DMS53 treated with DMSO at 0.1 percent for 48 hours (cell line): ENCODE data around the gene GPC1.
"Not testable (repeated sequence)": the region's sequence is repeated elsewhere in the genome, so short reads cannot be mapped to it uniquely, and the experiment has no call there.

Experiments used
- DNase-seq: peaks from one replicate; lab custom pipeline; 2025; ENCODE audit not compliant: unreplicated experiment; lab: John Stamatoyannopoulos, UW

GPC1 gene, protein sequence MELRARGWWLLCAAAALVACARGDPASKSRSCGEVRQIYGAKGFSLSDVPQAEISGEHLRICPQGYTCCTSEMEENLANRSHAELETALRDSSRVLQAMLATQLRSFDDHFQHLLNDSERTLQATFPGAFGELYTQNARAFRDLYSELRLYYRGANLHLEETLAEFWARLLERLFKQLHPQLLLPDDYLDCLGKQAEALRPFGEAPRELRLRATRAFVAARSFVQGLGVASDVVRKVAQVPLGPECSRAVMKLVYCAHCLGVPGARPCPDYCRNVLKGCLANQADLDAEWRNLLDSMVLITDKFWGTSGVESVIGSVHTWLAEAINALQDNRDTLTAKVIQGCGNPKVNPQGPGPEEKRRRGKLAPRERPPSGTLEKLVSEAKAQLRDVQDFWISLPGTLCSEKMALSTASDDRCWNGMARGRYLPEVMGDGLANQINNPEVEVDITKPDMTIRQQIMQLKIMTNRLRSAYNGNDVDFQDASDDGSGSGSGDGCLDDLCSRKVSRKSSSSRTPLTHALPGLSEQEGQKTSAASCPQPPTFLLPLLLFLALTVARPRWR

DNA sequence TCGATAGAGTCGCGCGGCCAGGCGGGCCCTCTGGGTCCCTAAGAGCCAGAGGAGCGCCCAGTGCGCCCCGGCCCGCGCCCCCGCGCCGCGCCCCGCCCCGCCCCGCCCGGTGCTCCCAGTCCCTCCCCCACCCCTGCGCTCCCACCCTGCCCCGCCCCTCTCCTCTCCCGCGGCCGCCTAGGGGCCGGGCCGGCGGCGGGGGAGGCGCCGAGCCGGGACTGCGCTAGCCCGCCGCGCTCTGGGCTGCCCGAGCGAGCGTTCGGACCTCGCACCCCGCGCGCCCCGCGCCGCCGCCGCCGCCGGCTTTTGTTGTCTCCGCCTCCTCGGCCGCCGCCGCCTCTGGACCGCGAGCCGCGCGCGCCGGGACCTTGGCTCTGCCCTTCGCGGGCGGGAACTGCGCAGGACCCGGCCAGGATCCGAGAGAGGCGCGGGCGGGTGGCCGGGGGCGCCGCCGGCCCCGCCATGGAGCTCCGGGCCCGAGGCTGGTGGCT is at the start of gene GPC1:
GPC1 (plus strand) TSS at position 207 of the 491 bp plus-strand sequence; CDS start at position 463, 256 bp downstream.
- no peak for DNase-seq

DNA sequence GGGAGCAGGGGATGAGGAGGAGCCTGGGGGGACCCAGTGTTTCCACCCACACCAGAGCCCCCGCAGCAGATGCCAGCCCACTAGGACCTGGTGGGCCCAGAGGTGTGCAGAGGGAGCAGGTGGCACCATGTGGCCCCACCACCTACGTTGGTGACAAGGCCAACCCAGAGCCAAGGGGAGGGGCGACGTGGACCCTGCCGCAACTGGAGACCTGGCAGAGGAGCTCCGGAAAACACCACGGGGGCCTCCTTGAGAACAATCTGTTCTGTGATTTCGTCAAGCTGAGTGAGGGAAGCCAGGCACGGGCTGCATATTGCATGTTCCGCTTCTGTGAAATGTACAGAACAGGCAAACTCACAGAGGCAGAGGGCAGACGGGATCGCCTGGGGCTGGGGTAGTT is 49.1 kb upstream of the GPC1 start:
- DNase-seq, result no peak

- not testable (repeated sequence) for DNase-seq
Measured at GRCh38 chr2:240386743-240387142, 48.7 kb upstream of the GPC1 start.

GRCh38 chr2:240387325-240387668 is 48.2 kb upstream of the GPC1 start:
- no peak for DNase-seq

DNA sequence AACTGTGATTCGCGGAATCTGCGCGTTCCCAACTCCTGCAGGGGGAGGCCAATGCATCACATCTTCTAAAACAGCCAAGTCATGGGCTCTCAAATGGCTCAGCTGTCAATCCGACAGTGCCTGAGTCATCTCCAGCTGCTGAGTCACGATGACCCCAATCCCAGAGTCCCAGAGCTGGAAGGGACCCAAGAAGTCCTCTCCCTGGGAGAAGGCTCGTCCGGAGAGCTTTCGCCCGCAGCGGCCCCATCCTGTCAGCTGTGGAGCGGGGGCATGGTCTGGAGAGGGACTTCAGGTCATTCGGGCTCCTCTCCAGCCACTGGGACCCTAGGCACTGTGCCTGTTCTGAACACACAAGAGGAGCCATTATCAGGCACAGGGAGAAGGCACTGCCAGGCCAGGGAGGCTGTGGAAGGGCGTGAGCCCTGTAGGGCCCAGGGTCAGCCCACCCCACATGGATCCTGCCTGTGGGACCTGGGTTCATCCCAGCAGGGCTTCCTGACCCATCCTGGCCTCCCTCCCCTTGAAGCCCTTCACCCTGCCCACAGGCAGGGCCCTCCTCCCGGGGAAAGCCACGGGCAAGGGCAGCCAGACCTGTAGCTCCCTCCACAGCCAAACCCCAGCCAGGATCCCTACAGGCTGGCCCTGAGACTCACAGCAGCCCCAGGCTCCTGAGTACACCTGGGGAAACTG is 47.6 kb upstream of the GPC1 start:
- DNase-seq, result no peak

GRCh38 chr2:240388471-240389301 is 46.8 kb upstream of the GPC1 start:
- no peak for DNase-seq

DNA sequence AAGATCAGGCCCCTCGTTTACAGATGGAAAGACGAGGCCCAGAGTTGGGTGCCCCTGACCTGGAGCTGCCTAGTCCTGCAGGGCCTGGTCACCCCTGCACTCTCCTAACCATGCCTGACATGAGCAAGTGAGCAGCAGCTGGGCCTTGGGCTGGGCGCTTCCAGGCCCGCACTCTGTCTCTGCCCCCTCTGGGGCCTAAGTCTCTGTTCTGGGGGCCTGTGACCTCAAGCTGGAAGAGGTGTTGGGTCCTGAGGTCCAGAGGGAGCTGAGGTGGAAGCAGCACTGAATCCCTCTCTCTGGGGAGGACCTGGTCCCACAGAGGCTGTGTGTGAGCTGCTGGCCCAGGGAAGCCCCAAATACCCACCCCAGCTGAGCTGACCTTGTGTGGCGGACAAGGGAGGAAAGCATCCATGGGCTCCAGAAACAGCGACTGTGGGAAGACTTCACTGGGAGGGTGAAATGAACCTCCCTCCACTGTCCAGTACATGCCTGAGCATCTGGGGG is 46.1 kb upstream of the GPC1 start:
- DNase-seq, result no peak

DNA sequence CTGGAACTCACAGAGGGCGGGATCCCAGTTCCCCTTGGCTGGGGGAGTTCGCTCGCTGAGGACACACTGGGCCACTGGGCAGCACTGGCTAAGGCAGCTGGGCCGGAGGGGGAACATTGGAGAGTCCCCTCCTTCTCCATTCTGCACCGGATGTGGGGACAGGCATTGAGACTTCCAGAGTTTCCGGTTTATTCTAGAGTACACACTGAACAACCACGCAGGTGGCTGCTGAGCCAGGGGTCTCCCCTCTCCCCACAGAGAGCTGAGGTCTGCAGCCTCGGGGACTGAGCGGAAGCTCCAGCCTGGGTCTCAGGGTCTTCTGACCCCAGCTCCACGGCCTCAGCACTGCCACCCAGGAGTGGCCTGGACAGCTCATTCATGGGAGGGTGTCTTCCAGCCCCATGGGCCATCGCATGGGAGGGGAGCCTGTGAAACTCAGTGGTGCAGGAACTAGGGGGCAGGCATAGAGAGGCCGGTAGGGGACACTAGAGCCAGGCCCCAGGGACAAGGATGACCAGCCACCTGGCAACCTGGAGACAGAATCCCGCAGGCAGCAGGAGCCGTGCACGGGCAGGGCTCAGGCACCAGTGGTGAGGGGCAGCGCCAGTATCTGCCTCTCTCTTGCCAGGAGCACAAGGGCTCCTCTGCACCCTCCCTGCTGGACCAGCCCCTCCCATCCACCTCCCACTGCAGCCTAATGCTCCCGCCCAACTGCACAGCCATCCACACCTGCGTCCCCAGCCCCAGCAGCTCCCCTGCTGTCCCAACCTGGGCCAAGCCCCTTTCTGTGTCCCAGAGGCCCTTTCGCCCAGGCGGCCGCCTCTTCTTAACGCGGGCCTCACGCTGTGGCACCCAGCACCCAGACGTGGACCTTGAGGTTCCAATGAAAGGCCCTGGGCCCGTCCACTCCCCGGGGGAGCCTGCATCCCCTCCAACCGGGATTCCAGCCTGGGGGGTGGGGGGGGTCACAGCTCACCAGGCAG is 45.1 kb upstream of the GPC1 start:
- DNase-seq, result no peak

DNA sequence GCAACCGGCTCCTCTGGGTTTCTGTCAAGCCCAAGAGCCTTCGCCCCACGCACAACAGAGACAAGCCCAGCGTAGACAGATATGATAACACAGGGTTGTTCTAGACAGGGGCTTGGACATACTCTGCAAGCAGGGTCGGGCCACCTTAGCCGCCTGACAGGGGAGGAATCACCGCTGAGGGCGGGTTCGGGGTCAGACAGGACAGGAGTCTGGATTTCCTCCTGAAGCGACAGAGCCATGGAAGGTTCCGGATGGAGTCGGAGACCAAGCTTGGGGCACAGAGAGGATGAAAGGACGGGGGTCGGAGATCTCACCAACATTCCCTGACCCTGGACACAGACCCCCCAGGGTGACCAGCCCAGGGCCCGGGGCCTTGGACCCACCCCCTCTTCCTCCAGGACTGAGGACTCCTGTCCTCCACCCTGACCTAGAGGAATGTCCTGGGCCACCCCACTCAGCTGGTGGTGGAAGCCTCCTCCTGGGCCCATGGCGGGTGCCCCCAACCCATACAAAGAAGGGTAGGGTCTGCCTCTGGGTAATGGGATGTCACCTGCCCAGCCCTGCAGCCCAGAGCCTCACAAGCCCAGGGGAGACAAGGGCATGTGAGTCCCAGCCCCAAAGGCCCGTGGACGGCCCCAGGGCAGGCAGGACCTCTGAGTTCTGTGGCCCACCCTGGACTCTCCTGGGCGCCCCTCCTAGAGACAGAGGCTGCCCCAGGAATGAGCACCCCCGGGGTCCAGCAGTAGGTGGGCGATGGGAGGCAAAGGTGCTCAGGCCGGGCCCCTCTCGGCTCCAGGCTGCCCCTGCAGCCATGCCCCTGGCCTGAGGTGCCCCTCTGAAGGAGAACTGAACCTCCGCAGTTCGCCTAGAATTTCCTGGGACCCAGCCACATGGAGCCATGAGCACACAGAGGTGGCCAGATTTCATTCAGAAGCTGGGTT is 44.1 kb upstream of the GPC1 start:
- no peak for DNase-seq

GRCh38 chr2:240392084-240392947 is 43.1 kb upstream of the GPC1 start:
- no peak for DNase-seq

- no peak for DNase-seq
Measured at GRCh38 chr2:240392948-240393830, 42.3 kb upstream of the GPC1 start.

- no peak for DNase-seq
Measured at GRCh38 chr2:240393831-240394410, 41.5 kb upstream of the GPC1 start.

DNA sequence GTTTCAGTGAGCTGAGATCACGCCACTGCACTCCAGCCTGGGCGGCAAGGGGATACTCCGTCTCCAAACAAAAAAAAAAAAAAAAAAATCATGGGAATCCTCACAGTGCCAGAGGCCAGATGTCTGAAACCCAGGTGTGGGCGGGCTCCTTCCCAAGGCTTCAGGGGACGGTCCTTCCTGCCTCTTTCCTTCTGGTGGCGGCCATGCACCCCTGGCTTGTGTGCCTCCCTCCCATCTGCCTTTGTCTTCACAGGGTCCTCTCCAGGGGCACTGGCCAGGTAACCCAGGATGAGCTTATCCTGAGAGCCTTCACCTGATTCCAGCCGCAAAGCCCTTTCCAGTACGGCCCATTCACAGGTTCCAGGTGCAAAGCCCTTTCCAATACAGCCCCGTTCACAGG is 40.9 kb upstream of the GPC1 start:
- DNase-seq, result no peak

- DNase-seq, result no peak
Measured at GRCh38 chr2:240395448-240395847, 40.0 kb upstream of the GPC1 start.

- DNase-seq, result no peak
Measured at GRCh38 chr2:240395896-240396622, 39.4 kb upstream of the GPC1 start.
